HepG2 (cell line): ENCODE results near the gene GTF2H4. TPM values are rescaled to one million over a fixed set of nuclear protein-coding genes. Genes with fewer than 3 reads are reported as not detected.
"Not testable (repeated sequence)": the region's sequence is repeated elsewhere in the genome, so short reads cannot be mapped to it uniquely, and the experiment has no call there.

Source experiments
- ATAC-seq: fragments of 200-7000 bp; cut with Tn5 transposase; 3 replicates; pipeline ENCODE4 v1.9.1; 2020; ENCODE audit warnings: mild to moderate bottlenecking, moderate library complexity
- BruUV-seq: library from RNA; stranded (reverse); fragments of 400-500 nt; replicated peaks from 2 replicates; lab custom pipeline; 2021; lab: Mats Ljungman, UMichigan
- CTCF ChIA-PET: fragments of 300-600 bp; formaldehyde crosslinking; extraction: SDS; loops from one replicate; lab custom pipeline; 2021; ENCODE audit warnings: low total read pairs, inconsistent platforms, low intra/inter-chr PET ratio; lab: Yijun Ruan, JAX
- POLR2A ChIA-PET: fragments of 350-600 bp; sonication (Branson Sonifier 250); formaldehyde crosslinking; loops from one replicate; lab custom pipeline; 2020; ENCODE audit warnings: antibody characterized with exemption, inconsistent platforms; lab: Yijun Ruan, JAX
- DNase-seq: peaks from one replicate; pipeline ENCODE4 v3.0.0-alpha.2; 2015; ENCODE audit warnings: low spot score
- FAIRE-seq: peaks from 3 replicates; lab custom pipeline; 2011; peaks lifted over from hg19 to GRCh38; lab: Jason Lieb, UNC
- H2AFZ ChIP-seq: one replicate; pipeline ENCODE4 v1.6.1; 2011; ENCODE audit warnings: low read length, inconsistent platforms
- H3K27ac ChIP-seq: fragments of 300-600 bp; 3 replicates; pipeline ENCODE4 v1.8.0; 2011; ENCODE audit warnings: mixed run types, mild to moderate bottlenecking, mixed read lengths, low read length, inconsistent platforms; ENCODE audit not compliant: insufficient read depth; ENCODE audit errors: extremely low read length
- H3K27me3 ChIP-seq, 2 experiments: fragments of 200-600 bp in 1 of 2; 2 replicates in 1 of 2; 3 replicates in 1 of 2; pipeline versions ENCODE4 v1.6.0 to v1.8.0; 2011; ENCODE audit warnings: low read length in 2 of 2, mild to moderate bottlenecking in 2 of 2, moderate library complexity in 2 of 2, inconsistent platforms in 1 of 2; ENCODE audit not compliant: insufficient read depth in 2 of 2, control insufficient read depth in 1 of 2
- H3K36me3 ChIP-seq, 2 experiments: fragments of 200-600 bp in 1 of 2; replicated peaks in 1 of 2; 2 replicates in 1 of 2; 3 replicates in 1 of 2; pipeline versions ENCODE4 v1.5.1 to v1.8.0; 2011; ENCODE audit warnings: low read length in 2 of 2, inconsistent platforms in 1 of 2; ENCODE audit not compliant: insufficient read depth in 2 of 2, control insufficient read depth in 1 of 2
- H3K4me1 ChIP-seq: 2 replicates; pipeline ENCODE4 v1.5.1; 2012; ENCODE audit warnings: low read length, inconsistent platforms; ENCODE audit not compliant: insufficient read depth
- H3K4me2 ChIP-seq: 2 replicates; pipeline ENCODE4 v1.6.0; 2011; ENCODE audit warnings: low read depth, low read length, inconsistent platforms
- H3K4me3 ChIP-seq, 3 experiments: fragments of 200-600 bp in 1 of 3; sonication (generic), shearing (Covaris generic) in 1 of 3; replicated peaks in 1 of 3; 2 replicates each; pipeline ENCODE4 v1.5.1; 2011 to 2016; ENCODE audit warnings: low read length in 3 of 3, inconsistent platforms in 2 of 3, low read depth in 2 of 3, mild to moderate bottlenecking in 2 of 3, control low read depth in 1 of 3, mixed read lengths in 1 of 3; ENCODE audit not compliant: insufficient read depth in 1 of 3
- H3K79me2 ChIP-seq: one replicate; pipeline ENCODE4 v1.6.1; 2011; ENCODE audit warnings: low read length, inconsistent platforms; ENCODE audit not compliant: insufficient read depth
- H3K9ac ChIP-seq: 2 replicates; pipeline ENCODE4 v1.6.0; 2011; ENCODE audit warnings: mild to moderate bottlenecking, low read depth, low read length, inconsistent platforms; ENCODE audit not compliant: insufficient read depth
- H3K9me3 ChIP-seq: 2 replicates; pipeline ENCODE4 v1.5.1; 2012; ENCODE audit warnings: mild to moderate bottlenecking, low read length
- H4K20me1 ChIP-seq: 2 replicates; pipeline ENCODE4 v1.6.0; 2011; ENCODE audit warnings: inconsistent platforms, mild to moderate bottlenecking, low read length, moderate library complexity; ENCODE audit not compliant: insufficient read depth
- CAMTA2 ChIP-seq: sonication (generic); formaldehyde crosslinking; IDR thresholded peaks from 2 replicates; pipeline ENCODE4 v1.4.0; 2020; ENCODE audit warnings: mild to moderate bottlenecking, missing genetic modification reagents, borderline replicate concordance
- HNF1A ChIP-seq, 2 experiments: sonication (generic) in 1 of 2; formaldehyde crosslinking in 1 of 2; IDR thresholded peaks; 2 replicates each; pipeline versions ENCODE4 v1.4.0 to v1.6.1; 2016 to 2020; ENCODE audit warnings: borderline replicate concordance in 1 of 2, low read depth in 1 of 2, mild to moderate bottlenecking in 1 of 2, missing genetic modification reagents in 1 of 2
- MAFG ChIP-seq: sonication (generic); formaldehyde crosslinking; IDR thresholded peaks from 2 replicates; pipeline ENCODE4 v1.5.1; 2020; ENCODE audit warnings: mild to moderate bottlenecking, missing genetic modification reagents
- THAP8 ChIP-seq: sonication (generic); formaldehyde crosslinking; IDR thresholded peaks from 2 replicates; pipeline ENCODE4 v1.5.1; 2020; ENCODE audit warnings: missing genetic modification reagents, mild to moderate bottlenecking, borderline replicate concordance
- ZNF234 ChIP-seq: sonication (generic); formaldehyde crosslinking; conservative IDR thresholded peaks from 2 replicates; pipeline ENCODE4 v1.5.1; 2020; ENCODE audit warnings: mild to moderate bottlenecking, missing genetic modification reagents
- ZNF333 ChIP-seq: sonication (generic); formaldehyde crosslinking; IDR thresholded peaks from 2 replicates; pipeline ENCODE4 v1.4.0; 2020; ENCODE audit warnings: mild to moderate bottlenecking, missing genetic modification reagents, borderline replicate concordance
- ZNF362 ChIP-seq: sonication (generic); formaldehyde crosslinking; IDR thresholded peaks from 2 replicates; pipeline ENCODE4 v1.4.0; 2020; ENCODE audit warnings: missing genetic modification reagents, mild to moderate bottlenecking, borderline replicate concordance
- ZNF441 ChIP-seq: sonication (generic); formaldehyde crosslinking; IDR thresholded peaks from 2 replicates; pipeline ENCODE4 v1.7.0; 2021; ENCODE audit warnings: missing genetic modification reagents, borderline replicate concordance
- ZNF605 ChIP-seq: sonication (generic); formaldehyde crosslinking; IDR thresholded peaks from 2 replicates; pipeline ENCODE4 v1.8.0; 2022; ENCODE audit warnings: mild to moderate bottlenecking, missing genetic modification reagents
- ZSCAN30 ChIP-seq: sonication (generic); formaldehyde crosslinking; IDR thresholded peaks from 2 replicates; pipeline ENCODE4 v1.5.0; 2020; ENCODE audit warnings: mild to moderate bottlenecking, missing genetic modification reagents
- WGBS: methylation state at CpG from one replicate; pipeline ENCODE4 v1.1.6; 2017; ENCODE audit warnings: low lambda C conversion rate; 5-methylcytosine and 5-hydroxymethylcytosine counted together
- in situ Hi-C: cut with HindIII; loops from 2 replicates; pipeline ENCODE4 v1.10.0; 2017; ENCODE audit warnings: low pct_unique_long_range_greater_than_20kb; ENCODE audit not compliant: extremely low pct_ligation_motif_present
- intact Hi-C: fragments of 100-400 bp; cut with micrococcal nuclease; formaldehyde crosslinking; loops from one replicate; pipeline ENCODE4 v1.10.0; 2022; ENCODE audit not compliant: unreplicated experiment
- polyA plus RNA-seq, 8 experiments: library from polyadenylated mRNA; depleted of rRNA in 3 of 8; stranded (reverse) in 7 of 8; unstranded in 1 of 8; fragments of >200 nt; fragmentation: Illumina TruSeq in 4 of 8; extraction: Trizol in 4 of 8; gene quantifications; 2 replicates each; pipeline versions ENCODE4 v1.2.1 to v1.2.3, GENCODE V29; 2011 to 2016; ENCODE audit warnings: low read depth in 4 of 8, missing spikeins in 1 of 8, mixed read lengths in 1 of 8; ENCODE audit not compliant: insufficient read depth in 1 of 8
- total RNA-seq, 5 experiments: library from RNA; depleted of rRNA; stranded (reverse); fragments of >200 nt; fragmentation: Illumina TruSeq; extraction: Trizol; gene quantifications; 2 replicates each; pipeline ENCODE4 v1.2.3, GENCODE V29; 2016; ENCODE audit warnings: low read depth in 1 of 5
- TF ChIP-seq, protein P1 (sequence below): sonication (generic); formaldehyde crosslinking; IDR thresholded peaks from 2 replicates; pipeline ENCODE4 v1.5.1; 2020; ENCODE audit warnings: mild to moderate bottlenecking, missing genetic modification reagents, borderline replicate concordance
- TF ChIP-seq, protein P2 (sequence below): sonication (generic); formaldehyde crosslinking; IDR thresholded peaks from 2 replicates; pipeline ENCODE4 v1.4.0; 2020; ENCODE audit warnings: mild to moderate bottlenecking, missing genetic modification reagents

Gene GTF2H4
- total and polyA plus RNA-seq, 2 of the 13 experiments (the other 11 are each of a cell fraction or from before 2014, with no cell fraction given): 15.9 to 49.3 TPM

GRCh38 chr6:30903236-30903635 is 4.8 kb upstream of the GTF2H4 start (continued):
- TF ChIP-seq, protein P1, sequence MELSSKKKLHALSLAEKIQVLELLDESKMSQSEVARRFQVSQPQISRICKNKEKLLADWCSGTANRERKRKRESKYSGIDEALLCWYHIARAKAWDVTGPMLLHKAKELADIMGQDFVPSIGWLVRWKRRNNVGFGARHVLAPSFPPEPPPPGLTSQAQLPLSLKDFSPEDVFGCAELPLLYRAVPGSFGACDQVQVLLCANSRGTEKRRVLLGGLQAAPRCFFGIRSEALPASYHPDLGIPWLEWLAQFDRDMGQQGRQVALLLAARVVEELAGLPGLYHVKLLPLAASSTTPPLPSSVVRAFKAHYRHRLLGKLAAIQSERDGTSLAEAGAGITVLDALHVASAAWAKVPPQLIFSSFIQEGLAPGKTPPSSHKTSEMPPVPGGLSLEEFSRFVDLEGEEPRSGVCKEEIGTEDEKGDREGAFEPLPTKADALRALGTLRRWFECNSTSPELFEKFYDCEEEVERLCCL: no peak
- TF ChIP-seq ZNF605 (CRISPR knock-in tag): no peak
- TF ChIP-seq ZSCAN30 (CRISPR knock-in tag): no peak

DNA sequence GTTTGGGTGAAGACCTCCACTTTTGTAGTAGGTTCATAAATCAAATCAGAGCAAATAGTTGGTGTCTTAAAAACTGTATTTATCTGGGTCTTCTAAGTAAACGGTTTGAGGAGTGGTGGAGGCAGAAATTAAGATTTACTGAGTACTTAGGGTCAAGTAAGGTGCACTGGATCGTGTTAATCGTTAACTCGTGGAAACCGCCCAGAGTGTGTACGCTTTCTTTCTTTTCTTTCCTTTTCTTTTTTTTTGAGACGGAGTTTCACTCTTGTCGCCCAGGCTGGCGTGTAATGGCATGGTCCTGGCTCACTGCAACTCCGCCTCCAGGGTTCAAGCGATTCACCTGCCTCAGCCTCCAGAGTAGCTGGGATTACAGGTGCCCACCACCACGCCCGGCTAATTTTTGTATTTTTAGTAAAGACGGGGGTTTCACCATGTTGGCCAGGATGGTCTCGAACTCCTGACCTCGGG is 683 bp upstream of the GTF2H4 start:
- ATAC-seq (peak; percentile 44), FAIRE-seq (peak; percentile 89), DNase-seq (peak; percentile 63)
- peak overlapping the region; percentile 56 for H3K9ac ChIP-seq
- H3K9me3 ChIP-seq; H2AFZ ChIP-seq; CTCF ChIA-PET; H4K20me1 ChIP-seq; in situ Hi-C loops; H3K27me3 ChIP-seq; TF ChIP-seq HNF1A (CRISPR knock-in tag; IDR thresholded peaks at IDR 0.05; ENCODE audit: borderline replicate concordance): not testable (repeated sequence)
- H3K79me2 ChIP-seq: peaks cover 17% of the 10 kb centered on the region
- POLR2A ChIA-PET: interaction anchor here (0.6 to 5.4 kb wide), 8 partner anchors 10 to 289 kb away, joined by 3 to 45 read pairs (median 4); partner anchors contain the start of genes DDR1 and DHX16
- peak overlapping the region; percentile 59 for H3K27ac ChIP-seq
- WGBS: under 1% methylated on average over 16 of the region's 16 CpGs
- H3K4me2 ChIP-seq: peak overlapping the region; percentile 68
- intact Hi-C loops: loop anchor here (1.0 kb wide), 1 partner anchor 22 kb away; no protein-coding TSS in a partner anchor
- H3K4me3 ChIP-seq: peak overlapping the region; percentile 67 to 98 (median 82)
- peaks cover 35% of the 10 kb centered on the region for H3K4me1 ChIP-seq
- TSS peak; percentile 55 for BruUV-seq
- peaks cover 4 to 21% of the 10 kb centered on the region in 2 experiments; a peak in 4 of 5 replicates for H3K36me3 ChIP-seq
- 0 out of 2 replicates have a peak, but pooled peaks have one; percentile 44 for TF ChIP-seq MAFG (CRISPR knock-in tag)
- TF ChIP-seq ZNF441 (CRISPR knock-in tag): peak; percentile 100
- peak; percentile 90 for TF ChIP-seq ZNF362 (CRISPR knock-in tag)
- TF ChIP-seq, protein P2, sequence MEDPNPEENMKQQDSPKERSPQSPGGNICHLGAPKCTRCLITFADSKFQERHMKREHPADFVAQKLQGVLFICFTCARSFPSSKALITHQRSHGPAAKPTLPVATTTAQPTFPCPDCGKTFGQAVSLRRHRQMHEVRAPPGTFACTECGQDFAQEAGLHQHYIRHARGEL (CRISPR knock-in tag): peak; percentile 80; the same call in 1 of the 2 replicates
- 0 out of 2 replicates have a peak, but pooled peaks have one; percentile 96 for TF ChIP-seq THAP8 (CRISPR knock-in tag)
- TF ChIP-seq HNF1A (IDR thresholded peaks at IDR 0.05; ENCODE audit: low read depth): peak; percentile 79
- TF ChIP-seq ZNF333 (CRISPR knock-in tag): 0 out of 2 replicates have a peak, but pooled peaks have one; percentile 45
- TF ChIP-seq ZSCAN30 (CRISPR knock-in tag): 0 out of 2 replicates have a peak, but pooled peaks have one; percentile 67
- TF ChIP-seq CAMTA2 (CRISPR knock-in tag): peak; percentile 51; the same call in 1 of the 2 replicates
- TF ChIP-seq ZNF234 (CRISPR knock-in tag): 0 out of 2 replicates have a peak, but pooled peaks have one; percentile 74
